ENCODE results near the gene CNKSR3.

The CNKSR3 gene

DNA sequence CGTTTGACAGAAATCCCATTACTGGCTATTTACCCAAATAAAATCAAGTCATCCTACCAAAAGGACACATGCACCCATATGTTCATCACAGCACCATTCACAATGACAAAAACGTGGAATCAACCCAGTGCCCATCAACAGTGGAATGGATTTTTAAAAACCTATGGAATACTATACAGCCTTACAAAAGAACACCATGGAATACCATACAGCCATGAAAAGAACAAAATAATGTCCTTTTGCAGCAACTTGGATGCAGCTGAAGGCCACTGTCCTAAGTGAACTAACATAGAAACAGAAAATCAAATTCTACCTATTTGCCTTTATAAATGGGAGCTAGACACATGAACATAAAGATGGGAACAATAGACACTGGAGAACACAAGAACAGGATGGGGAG is 136.5 kb downstream of the CNKSR3 start:
- Histone ChIP-seq H4K20me1 (ENCODE audit: insufficient read depth, low read length) (no peaks in the 10 kb centered on the region), H2AFZ (ENCODE audit: low read depth, low read length) (no peak overlapping the region), H3K9ac (ENCODE audit: low read length) (no peak overlapping the region), H3K27ac (ENCODE audit: low read length) (no peak overlapping the region), H3K4me3 (ENCODE audit: low read length) (no peak overlapping the region), H3K36me3 (replicated peaks; ENCODE audit: low read depth, low read length) (no peaks in the 10 kb centered on the region), H3K79me2 (ENCODE audit: low read length) (no peaks in the 10 kb centered on the region), H3K27me3 (ENCODE audit: low read depth, low read length) (peaks cover 12% of the 10 kb centered on the region; the same call in 1 of the 2 replicates), H3K4me1 (ENCODE audit: low read length) (peaks cover 2% of the 10 kb centered on the region; the same call in 1 of the 2 replicates), H3K9me3 (ENCODE audit: insufficient read depth, low read length) (no peaks in the 10 kb centered on the region), H3K4me2 (ENCODE audit: low read length) (no peak overlapping the region)
- TF ChIP-seq EZH2phosphoT487 (IDR thresholded peaks at IDR 0.05; ENCODE audit: low read depth) = no peak
- TF ChIP-seq, protein P1, sequence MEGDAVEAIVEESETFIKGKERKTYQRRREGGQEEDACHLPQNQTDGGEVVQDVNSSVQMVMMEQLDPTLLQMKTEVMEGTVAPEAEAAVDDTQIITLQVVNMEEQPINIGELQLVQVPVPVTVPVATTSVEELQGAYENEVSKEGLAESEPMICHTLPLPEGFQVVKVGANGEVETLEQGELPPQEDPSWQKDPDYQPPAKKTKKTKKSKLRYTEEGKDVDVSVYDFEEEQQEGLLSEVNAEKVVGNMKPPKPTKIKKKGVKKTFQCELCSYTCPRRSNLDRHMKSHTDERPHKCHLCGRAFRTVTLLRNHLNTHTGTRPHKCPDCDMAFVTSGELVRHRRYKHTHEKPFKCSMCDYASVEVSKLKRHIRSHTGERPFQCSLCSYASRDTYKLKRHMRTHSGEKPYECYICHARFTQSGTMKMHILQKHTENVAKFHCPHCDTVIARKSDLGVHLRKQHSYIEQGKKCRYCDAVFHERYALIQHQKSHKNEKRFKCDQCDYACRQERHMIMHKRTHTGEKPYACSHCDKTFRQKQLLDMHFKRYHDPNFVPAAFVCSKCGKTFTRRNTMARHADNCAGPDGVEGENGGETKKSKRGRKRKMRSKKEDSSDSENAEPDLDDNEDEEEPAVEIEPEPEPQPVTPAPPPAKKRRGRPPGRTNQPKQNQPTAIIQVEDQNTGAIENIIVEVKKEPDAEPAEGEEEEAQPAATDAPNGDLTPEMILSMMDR (IDR thresholded peaks at IDR 0.05; ENCODE audit: low read depth, low read length) = no peak

DNA sequence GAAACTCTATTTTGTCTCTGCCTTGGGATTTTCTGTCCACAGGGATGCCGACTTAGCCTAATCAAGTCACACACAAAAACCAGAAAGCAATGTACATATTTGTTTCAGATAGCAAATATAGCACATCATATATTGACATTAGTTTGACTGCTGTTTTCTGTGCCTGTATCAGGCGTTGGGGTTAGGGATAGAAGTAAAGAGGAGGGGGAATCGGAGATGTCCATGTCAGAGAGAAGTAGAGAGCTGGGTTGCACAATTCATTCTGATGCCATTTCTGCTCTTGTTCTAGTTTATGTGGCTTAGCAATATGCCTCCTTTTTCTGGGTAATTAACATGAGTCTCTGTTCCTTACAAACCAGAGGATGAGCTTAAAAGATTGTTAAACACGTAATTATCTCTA is 139.2 kb downstream of the CNKSR3 start:
- H3K4me1 ChIP-seq (ENCODE audit: low read length) = peaks cover 2% of the 10 kb centered on the region; the same call in 1 of the 2 replicates
- no peaks in the 10 kb centered on the region for H4K20me1 ChIP-seq (ENCODE audit: insufficient read depth, low read length)
- no peak overlapping the region for H3K4me3 ChIP-seq (ENCODE audit: low read length)
- H3K36me3 ChIP-seq (replicated peaks; ENCODE audit: low read depth, low read length) = no peaks in the 10 kb centered on the region
- H3K79me2 ChIP-seq (ENCODE audit: low read length) = no peaks in the 10 kb centered on the region
- H3K27me3 ChIP-seq (ENCODE audit: low read depth, low read length) = peaks cover 28% of the 10 kb centered on the region
- H3K9me3 ChIP-seq (ENCODE audit: insufficient read depth, low read length) = no peaks in the 10 kb centered on the region
- no peak overlapping the region for H3K4me2 ChIP-seq (ENCODE audit: low read length)
- no peak overlapping the region for H3K27ac ChIP-seq (ENCODE audit: low read length)
- TF ChIP-seq, protein P1 (IDR thresholded peaks at IDR 0.05; ENCODE audit: low read depth, low read length) = no peak
- TF ChIP-seq EZH2phosphoT487 (IDR thresholded peaks at IDR 0.05; ENCODE audit: low read depth) = no peak
- H2AFZ ChIP-seq (ENCODE audit: low read depth, low read length) = no peak overlapping the region
- no peak overlapping the region for H3K9ac ChIP-seq (ENCODE audit: low read length)

DNA sequence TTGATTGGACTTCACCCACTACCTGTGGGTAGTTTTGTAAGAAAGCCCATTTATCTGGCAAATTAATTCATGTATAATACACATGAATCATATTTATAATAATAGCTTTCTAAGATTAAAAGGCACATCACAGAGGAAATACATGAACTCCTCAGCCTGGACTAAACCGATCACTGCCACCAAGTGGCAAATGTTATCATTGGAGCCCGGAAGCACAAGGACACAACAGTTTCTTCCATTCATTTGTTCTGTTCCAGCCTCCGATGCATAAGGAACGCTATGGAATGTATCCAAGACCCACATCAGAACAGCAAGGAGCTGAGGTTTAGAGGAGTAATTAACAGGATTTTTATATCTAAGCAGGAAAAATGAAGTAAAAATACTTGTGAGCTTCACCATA is 139.9 kb downstream of the CNKSR3 start:
- H3K36me3 ChIP-seq (replicated peaks; ENCODE audit: low read depth, low read length) = no peaks in the 10 kb centered on the region
- H3K4me1 ChIP-seq (ENCODE audit: low read length) = peaks cover 2% of the 10 kb centered on the region; the same call in 1 of the 2 replicates
- H3K27ac ChIP-seq (ENCODE audit: low read length) = no peak overlapping the region
- no peak for TF ChIP-seq EZH2phosphoT487 (IDR thresholded peaks at IDR 0.05; ENCODE audit: low read depth)
- TF ChIP-seq, protein P1 (IDR thresholded peaks at IDR 0.05; ENCODE audit: low read depth, low read length) = peak; percentile 54
- H3K9ac ChIP-seq (ENCODE audit: low read length) = no peak overlapping the region
- H3K79me2 ChIP-seq (ENCODE audit: low read length) = no peaks in the 10 kb centered on the region
- H2AFZ ChIP-seq (ENCODE audit: low read depth, low read length) = peak overlapping the region; percentile 60; the same call in 1 of the 2 replicates
- H3K9me3 ChIP-seq (ENCODE audit: insufficient read depth, low read length) = no peaks in the 10 kb centered on the region
- peak overlapping the region; percentile 44 for H3K4me2 ChIP-seq (ENCODE audit: low read length)
- H3K4me3 ChIP-seq (ENCODE audit: low read length) = peak overlapping the region; percentile 52; the same call in 1 of the 2 replicates
- no peaks in the 10 kb centered on the region for H4K20me1 ChIP-seq (ENCODE audit: insufficient read depth, low read length)
- peaks cover 31% of the 10 kb centered on the region for H3K27me3 ChIP-seq (ENCODE audit: low read depth, low read length)

DNA sequence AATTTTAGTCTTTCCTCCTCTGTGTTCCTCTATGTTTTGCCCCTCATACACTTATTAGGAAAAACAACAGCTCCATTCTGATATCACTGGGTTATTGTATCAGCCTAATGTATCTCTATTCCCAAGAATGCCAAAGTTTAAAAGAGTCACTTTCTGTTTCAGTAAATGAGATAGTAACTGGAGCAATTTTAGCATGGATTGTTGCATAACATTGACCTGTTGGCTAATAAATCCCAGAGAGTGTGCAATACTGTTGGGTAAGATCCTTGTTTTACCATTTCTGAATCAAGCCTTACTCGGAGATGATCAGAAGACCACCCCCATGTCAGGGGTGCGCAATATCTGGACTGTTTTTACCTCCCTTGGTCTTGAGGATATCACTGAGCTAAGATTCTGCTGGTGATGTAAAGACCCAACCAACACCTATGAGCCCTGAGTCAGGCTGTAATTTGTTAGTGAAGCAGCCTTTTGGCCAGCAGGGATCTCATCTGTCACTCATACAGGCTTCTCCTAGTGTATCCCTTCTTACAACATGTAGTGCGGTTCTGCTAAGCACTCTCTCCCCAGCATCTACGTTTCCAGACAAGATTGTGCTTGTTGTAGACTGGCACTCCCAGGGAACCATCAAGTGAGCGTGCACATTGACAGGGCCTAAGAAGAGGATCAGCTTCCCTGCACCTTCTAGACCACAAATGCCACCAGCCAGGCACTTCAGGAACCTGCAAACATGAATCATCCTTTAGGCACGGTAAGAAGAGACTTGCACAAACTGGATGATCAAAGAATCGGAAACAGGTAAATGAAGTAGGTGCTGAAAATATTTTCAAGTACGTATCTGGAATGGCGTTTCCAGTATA is 142.4 kb downstream of the CNKSR3 start:
- TF ChIP-seq, protein P1 (IDR thresholded peaks at IDR 0.05; ENCODE audit: low read depth, low read length) = no peak
- TF ChIP-seq EZH2phosphoT487 (IDR thresholded peaks at IDR 0.05; ENCODE audit: low read depth) = no peak
- no peak overlapping the region for H2AFZ ChIP-seq (ENCODE audit: low read depth, low read length)
- H3K36me3 ChIP-seq (replicated peaks; ENCODE audit: low read depth, low read length) = no peaks in the 10 kb centered on the region
- no peaks in the 10 kb centered on the region for H3K9me3 ChIP-seq (ENCODE audit: insufficient read depth, low read length)
- H3K4me1 ChIP-seq (ENCODE audit: low read length) = peaks cover 2% of the 10 kb centered on the region; the same call in 1 of the 2 replicates
- no peak overlapping the region for H3K4me2 ChIP-seq (ENCODE audit: low read length)
- no peak overlapping the region for H3K4me3 ChIP-seq (ENCODE audit: low read length)
- H3K27ac ChIP-seq (ENCODE audit: low read length) = no peak overlapping the region
- peaks cover 49% of the 10 kb centered on the region for H3K27me3 ChIP-seq (ENCODE audit: low read depth, low read length)
- no peaks in the 10 kb centered on the region for H3K79me2 ChIP-seq (ENCODE audit: low read length)
- no peak overlapping the region for H3K9ac ChIP-seq (ENCODE audit: low read length)
- H4K20me1 ChIP-seq (ENCODE audit: insufficient read depth, low read length) = no peaks in the 10 kb centered on the region

All from OCI-LY3 (cell line).